ENCODE results near the gene MON2. TPM values are rescaled to one million over a fixed set of nuclear protein-coding genes. Genes with fewer than 3 reads are reported as not detected.

MON2 gene
- polyA plus RNA-seq, 2 donors, result 10.4 to 10.5 TPM

- 94 to 96% methylated on average over 2 of the region's 2 CpGs for WGBS, 2 donors
These were observed 112.1 kb downstream of the MON2 start for GRCh38 chr12:62578726-62579125.

GRCh38 chr12:62581288-62582064, 114.8 kb downstream of the MON2 start:
- H3K4me1 ChIP-seq (ENCODE audit: control insufficient read depth in 2 of 2, insufficient read depth in 2 of 2, low read length in 1 of 2), result no peaks in the 10 kb centered on the region
- no peak overlapping the region for H3K4me3 ChIP-seq (ENCODE audit: low read depth in 1 of 2, low read length in 2 of 2)
- no peaks in the 10 kb centered on the region for H3K27me3 ChIP-seq (ENCODE audit: control insufficient read depth in 1 of 2, insufficient read depth in 2 of 2, low read length in 2 of 2)
- H3K9me3 ChIP-seq (ENCODE audit: control insufficient read depth in 2 of 2, insufficient read depth in 1 of 2, low read depth in 1 of 2, low read length in 1 of 2), result no peaks in the 10 kb centered on the region
- no peak overlapping the region for H3K27ac ChIP-seq (ENCODE audit: low read depth in 2 of 2, low read length in 1 of 2)
- H3K36me3 ChIP-seq (ENCODE audit: control insufficient read depth in 2 of 2, insufficient read depth in 2 of 2, low read length in 1 of 2), result no peaks in the 10 kb centered on the region
- 80 to 82% methylated on average over 12 of the region's 12 CpGs for WGBS, 2 donors

More at GRCh38 chr12:62578726-62579125, 112.1 kb downstream of the MON2 start:
- Histone ChIP-seq H3K27ac (ENCODE audit: low read depth in 2 of 2, low read length in 1 of 2) (no peak overlapping the region), H3K27me3 (ENCODE audit: control insufficient read depth in 1 of 2, insufficient read depth in 2 of 2, low read length in 2 of 2) (no peaks in the 10 kb centered on the region), H3K36me3 (ENCODE audit: control insufficient read depth in 2 of 2, insufficient read depth in 2 of 2, low read length in 1 of 2) (no peaks in the 10 kb centered on the region), H3K4me1 (ENCODE audit: control insufficient read depth in 2 of 2, insufficient read depth in 2 of 2, low read length in 1 of 2) (no peaks in the 10 kb centered on the region), H3K4me3 (ENCODE audit: low read depth in 1 of 2, low read length in 2 of 2) (no peak overlapping the region), H3K9me3 (ENCODE audit: control insufficient read depth in 2 of 2, insufficient read depth in 1 of 2, low read depth in 1 of 2, low read length in 1 of 2) (no peaks in the 10 kb centered on the region)

- Histone ChIP-seq H3K36me3 (ENCODE audit: control insufficient read depth in 2 of 2, insufficient read depth in 2 of 2, low read length in 1 of 2) (no peaks in the 10 kb centered on the region), H3K27ac (ENCODE audit: low read depth in 2 of 2, low read length in 1 of 2) (no peak overlapping the region), H3K4me3 (ENCODE audit: low read depth in 1 of 2, low read length in 2 of 2) (no peak overlapping the region), H3K27me3 (ENCODE audit: control insufficient read depth in 1 of 2, insufficient read depth in 2 of 2, low read length in 2 of 2) (no peaks in the 10 kb centered on the region), H3K9me3 (ENCODE audit: control insufficient read depth in 2 of 2, insufficient read depth in 1 of 2, low read depth in 1 of 2, low read length in 1 of 2) (no peaks in the 10 kb centered on the region), H3K4me1 (ENCODE audit: control insufficient read depth in 2 of 2, insufficient read depth in 2 of 2, low read length in 1 of 2) (no peaks in the 10 kb centered on the region)
- 11 to 25% methylated on average over 2 of the region's 2 CpGs for WGBS, 2 donors
These were observed 115.4 kb downstream of the MON2 start for GRCh38 chr12:62582065-62582366.

GRCh38 chr12:62584619-62585018, 118.0 kb downstream of the MON2 start:
- WGBS, 2 donors, result 94 to 97% methylated on average over 4 of the region's 4 CpGs
- Histone ChIP-seq H3K4me1 (ENCODE audit: control insufficient read depth in 2 of 2, insufficient read depth in 2 of 2, low read length in 1 of 2) (no peaks in the 10 kb centered on the region), H3K9me3 (ENCODE audit: control insufficient read depth in 2 of 2, insufficient read depth in 1 of 2, low read depth in 1 of 2, low read length in 1 of 2) (no peaks in the 10 kb centered on the region), H3K36me3 (ENCODE audit: control insufficient read depth in 2 of 2, insufficient read depth in 2 of 2, low read length in 1 of 2) (no peaks in the 10 kb centered on the region), H3K27me3 (ENCODE audit: control insufficient read depth in 1 of 2, insufficient read depth in 2 of 2, low read length in 2 of 2) (no peaks in the 10 kb centered on the region), H3K27ac (ENCODE audit: low read depth in 2 of 2, low read length in 1 of 2) (no peak overlapping the region), H3K4me3 (ENCODE audit: low read depth in 1 of 2, low read length in 2 of 2) (no peak overlapping the region)

- no peaks in the 10 kb centered on the region for H3K36me3 ChIP-seq (ENCODE audit: control insufficient read depth in 2 of 2, insufficient read depth in 2 of 2, low read length in 1 of 2)
- no peaks in the 10 kb centered on the region for H3K27me3 ChIP-seq (ENCODE audit: control insufficient read depth in 1 of 2, insufficient read depth in 2 of 2, low read length in 2 of 2)
- H3K4me3 ChIP-seq (ENCODE audit: low read depth in 1 of 2, low read length in 2 of 2), result no peak overlapping the region
- 94 to 98% methylated on average over 2 of the region's 2 CpGs for WGBS, 2 donors
- no peaks in the 10 kb centered on the region for H3K9me3 ChIP-seq (ENCODE audit: control insufficient read depth in 2 of 2, insufficient read depth in 1 of 2, low read depth in 1 of 2, low read length in 1 of 2)
- H3K4me1 ChIP-seq (ENCODE audit: control insufficient read depth in 2 of 2, insufficient read depth in 2 of 2, low read length in 1 of 2), result no peaks in the 10 kb centered on the region
- H3K27ac ChIP-seq (ENCODE audit: low read depth in 2 of 2, low read length in 1 of 2), result no peak overlapping the region
These were observed 120.2 kb downstream of the MON2 start for GRCh38 chr12:62586850-62587249.

- no peaks in the 10 kb centered on the region for H3K27me3 ChIP-seq (ENCODE audit: control insufficient read depth in 1 of 2, insufficient read depth in 2 of 2, low read length in 2 of 2)
- no peaks in the 10 kb centered on the region for H3K9me3 ChIP-seq (ENCODE audit: control insufficient read depth in 2 of 2, insufficient read depth in 1 of 2, low read depth in 1 of 2, low read length in 1 of 2)
- 88 to 90% methylated on average over 1 of the region's 1 CpG for WGBS, 2 donors
- no peaks in the 10 kb centered on the region for H3K4me1 ChIP-seq (ENCODE audit: control insufficient read depth in 2 of 2, insufficient read depth in 2 of 2, low read length in 1 of 2)
- H3K36me3 ChIP-seq (ENCODE audit: control insufficient read depth in 2 of 2, insufficient read depth in 2 of 2, low read length in 1 of 2), result no peaks in the 10 kb centered on the region
- no peak overlapping the region for H3K27ac ChIP-seq (ENCODE audit: low read depth in 2 of 2, low read length in 1 of 2)
- H3K4me3 ChIP-seq (ENCODE audit: low read depth in 1 of 2, low read length in 2 of 2), result no peak overlapping the region
These were observed 122.3 kb downstream of the MON2 start for GRCh38 chr12:62588916-62589315.

- Histone ChIP-seq H3K27me3 (ENCODE audit: control insufficient read depth in 1 of 2, insufficient read depth in 2 of 2, low read length in 2 of 2) (no peaks in the 10 kb centered on the region), H3K9me3 (ENCODE audit: control insufficient read depth in 2 of 2, insufficient read depth in 1 of 2, low read depth in 1 of 2, low read length in 1 of 2) (no peaks in the 10 kb centered on the region), H3K4me3 (ENCODE audit: low read depth in 1 of 2, low read length in 2 of 2) (no peak overlapping the region), H3K4me1 (ENCODE audit: control insufficient read depth in 2 of 2, insufficient read depth in 2 of 2, low read length in 1 of 2) (no peaks in the 10 kb centered on the region), H3K27ac (ENCODE audit: low read depth in 2 of 2, low read length in 1 of 2) (no peak overlapping the region), H3K36me3 (ENCODE audit: control insufficient read depth in 2 of 2, insufficient read depth in 2 of 2, low read length in 1 of 2) (no peaks in the 10 kb centered on the region)
- 96 to 97% methylated on average over 3 of the region's 3 CpGs for WGBS, 2 donors
These were observed 130.6 kb downstream of the MON2 start for GRCh38 chr12:62597253-62597652.

GRCh38 chr12:62598846-62599245, 132.2 kb downstream of the MON2 start:
- Histone ChIP-seq H3K4me1 (ENCODE audit: control insufficient read depth in 2 of 2, insufficient read depth in 2 of 2, low read length in 1 of 2) (no peaks in the 10 kb centered on the region), H3K36me3 (ENCODE audit: control insufficient read depth in 2 of 2, insufficient read depth in 2 of 2, low read length in 1 of 2) (no peaks in the 10 kb centered on the region), H3K27me3 (ENCODE audit: control insufficient read depth in 1 of 2, insufficient read depth in 2 of 2, low read length in 2 of 2) (no peaks in the 10 kb centered on the region), H3K4me3 (ENCODE audit: low read depth in 1 of 2, low read length in 2 of 2) (no peak overlapping the region), H3K9me3 (ENCODE audit: control insufficient read depth in 2 of 2, insufficient read depth in 1 of 2, low read depth in 1 of 2, low read length in 1 of 2) (no peaks in the 10 kb centered on the region), H3K27ac (ENCODE audit: low read depth in 2 of 2, low read length in 1 of 2) (no peak overlapping the region)
- 90 to 95% methylated on average over 3 of the region's 3 CpGs for WGBS, 2 donors

GRCh38 chr12:62599854-62600437, 133.3 kb downstream of the MON2 start:
- no peak overlapping the region for H3K4me3 ChIP-seq (ENCODE audit: low read depth in 1 of 2, low read length in 2 of 2)
- H3K4me1 ChIP-seq (ENCODE audit: control insufficient read depth in 2 of 2, insufficient read depth in 2 of 2, low read length in 1 of 2), result no peaks in the 10 kb centered on the region
- no peaks in the 10 kb centered on the region for H3K36me3 ChIP-seq (ENCODE audit: control insufficient read depth in 2 of 2, insufficient read depth in 2 of 2, low read length in 1 of 2)
- 92% methylated on average over 5 of the region's 5 CpGs for WGBS, 2 donors
- no peaks in the 10 kb centered on the region for H3K9me3 ChIP-seq (ENCODE audit: control insufficient read depth in 2 of 2, insufficient read depth in 1 of 2, low read depth in 1 of 2, low read length in 1 of 2)
- no peaks in the 10 kb centered on the region for H3K27me3 ChIP-seq (ENCODE audit: control insufficient read depth in 1 of 2, insufficient read depth in 2 of 2, low read length in 2 of 2)
- no peak overlapping the region for H3K27ac ChIP-seq (ENCODE audit: low read depth in 2 of 2, low read length in 1 of 2)

- Histone ChIP-seq H3K36me3 (ENCODE audit: control insufficient read depth in 2 of 2, insufficient read depth in 2 of 2, low read length in 1 of 2) (no peaks in the 10 kb centered on the region), H3K27me3 (ENCODE audit: control insufficient read depth in 1 of 2, insufficient read depth in 2 of 2, low read length in 2 of 2) (no peaks in the 10 kb centered on the region), H3K4me1 (ENCODE audit: control insufficient read depth in 2 of 2, insufficient read depth in 2 of 2, low read length in 1 of 2) (no peaks in the 10 kb centered on the region), H3K9me3 (ENCODE audit: control insufficient read depth in 2 of 2, insufficient read depth in 1 of 2, low read depth in 1 of 2, low read length in 1 of 2) (no peaks in the 10 kb centered on the region), H3K4me3 (ENCODE audit: low read depth in 1 of 2, low read length in 2 of 2) (peak overlapping the region in 1 of 2 donors; percentile 65), H3K27ac (ENCODE audit: low read depth in 2 of 2, low read length in 1 of 2) (peak overlapping the region; percentile 82 to 93)
- 17 to 19% methylated on average over 2 of the region's 2 CpGs for WGBS, 2 donors
These were observed 135.1 kb downstream of the MON2 start for GRCh38 chr12:62601765-62602164.
